ENCODE measurements around the gene HOXB9. TPM values are rescaled to one million over a fixed set of nuclear protein-coding genes. Genes with fewer than 3 reads are reported as not detected.
A peak's percentile ranks its signal among the peaks of the same experiment; 100 is the strongest.

HOXB9 gene
- total RNA-seq, 1 experiment from 2014 or later: 0.24 TPM

DNA sequence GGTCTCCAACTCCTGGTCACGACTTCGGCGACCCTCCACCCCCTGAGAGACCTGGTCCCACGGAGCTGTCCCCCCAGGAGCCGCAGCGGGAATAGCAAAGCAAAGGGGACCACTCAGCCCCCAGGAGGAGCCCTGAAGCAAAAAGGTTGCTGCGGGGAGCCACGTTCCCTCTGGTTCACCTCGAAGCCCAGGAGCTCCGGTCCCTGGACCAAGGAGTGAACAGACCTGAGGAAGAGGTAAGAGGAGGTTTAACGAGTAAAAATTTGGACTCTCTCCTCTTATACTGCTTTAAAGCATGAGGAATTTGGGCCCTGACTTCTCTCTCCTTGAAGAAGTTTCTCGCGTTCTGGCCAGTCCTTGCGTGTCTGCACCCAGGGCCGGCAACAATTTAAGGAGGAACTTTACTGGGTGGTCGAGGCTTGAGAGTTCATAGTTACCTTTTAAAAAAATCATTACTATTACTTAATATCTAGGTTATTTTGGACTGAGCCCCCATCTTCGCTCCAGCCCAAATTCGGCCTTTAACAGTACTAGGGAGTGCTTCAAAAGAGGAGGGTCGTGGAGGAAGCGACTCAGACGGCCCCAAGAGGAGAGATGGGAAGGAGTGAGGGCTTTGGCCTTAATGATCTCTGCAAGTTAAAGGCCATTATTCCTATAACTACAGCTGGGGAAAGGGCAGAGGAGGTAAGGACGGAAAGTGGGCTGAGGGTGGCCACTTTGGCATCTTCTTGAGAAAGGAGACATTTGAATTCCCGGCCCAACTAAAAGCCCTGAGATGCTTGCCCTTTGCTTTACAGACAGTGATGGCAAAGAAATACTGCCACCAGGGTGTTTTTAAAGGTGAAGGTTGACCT lies 16.9 kb upstream of the HOXB9 start:
- peaks cover 100% of the 10 kb centered on the region; the same call in 1 of the 2 replicates for H3K27me3 Mint-ChIP-seq (ENCODE audit: low read depth)

More for the DNA sequence above, 16.9 kb upstream of the HOXB9 start:
- H3K4me3 Mint-ChIP-seq: peak overlapping the region; percentile 56; the same call in 1 of the 2 replicates
- TF ChIP-seq ZNF138 (CRISPR knock-in tag; conservative IDR thresholded peaks at IDR 0.05) (no peak), PRRX2 (CRISPR knock-in tag; IDR thresholded peaks at IDR 0.05) (no peak), ATF1 (CRISPR knock-in tag; IDR thresholded peaks at IDR 0.05) (no peak), ZNF671 (CRISPR knock-in tag; IDR thresholded peaks at IDR 0.05) (no peak), ZNF416 (CRISPR knock-in tag; IDR thresholded peaks at IDR 0.05) (no peak), ZNF423 (CRISPR knock-in tag; IDR thresholded peaks at IDR 0.05) (no peak), HMGA2 (CRISPR knock-in tag; IDR thresholded peaks at IDR 0.05) (no peak), EMX1 (CRISPR knock-in tag; IDR thresholded peaks at IDR 0.05) (no peak), NR1H2 (CRISPR knock-in tag; IDR thresholded peaks at IDR 0.05) (no peak)
- TF ChIP-seq, protein P1, sequence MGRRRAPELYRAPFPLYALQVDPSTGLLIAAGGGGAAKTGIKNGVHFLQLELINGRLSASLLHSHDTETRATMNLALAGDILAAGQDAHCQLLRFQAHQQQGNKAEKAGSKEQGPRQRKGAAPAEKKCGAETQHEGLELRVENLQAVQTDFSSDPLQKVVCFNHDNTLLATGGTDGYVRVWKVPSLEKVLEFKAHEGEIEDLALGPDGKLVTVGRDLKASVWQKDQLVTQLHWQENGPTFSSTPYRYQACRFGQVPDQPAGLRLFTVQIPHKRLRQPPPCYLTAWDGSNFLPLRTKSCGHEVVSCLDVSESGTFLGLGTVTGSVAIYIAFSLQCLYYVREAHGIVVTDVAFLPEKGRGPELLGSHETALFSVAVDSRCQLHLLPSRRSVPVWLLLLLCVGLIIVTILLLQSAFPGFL (CRISPR knock-in tag; IDR thresholded peaks at IDR 0.05; ENCODE audit: borderline replicate concordance): no peak
- TF ChIP-seq, protein P2, sequence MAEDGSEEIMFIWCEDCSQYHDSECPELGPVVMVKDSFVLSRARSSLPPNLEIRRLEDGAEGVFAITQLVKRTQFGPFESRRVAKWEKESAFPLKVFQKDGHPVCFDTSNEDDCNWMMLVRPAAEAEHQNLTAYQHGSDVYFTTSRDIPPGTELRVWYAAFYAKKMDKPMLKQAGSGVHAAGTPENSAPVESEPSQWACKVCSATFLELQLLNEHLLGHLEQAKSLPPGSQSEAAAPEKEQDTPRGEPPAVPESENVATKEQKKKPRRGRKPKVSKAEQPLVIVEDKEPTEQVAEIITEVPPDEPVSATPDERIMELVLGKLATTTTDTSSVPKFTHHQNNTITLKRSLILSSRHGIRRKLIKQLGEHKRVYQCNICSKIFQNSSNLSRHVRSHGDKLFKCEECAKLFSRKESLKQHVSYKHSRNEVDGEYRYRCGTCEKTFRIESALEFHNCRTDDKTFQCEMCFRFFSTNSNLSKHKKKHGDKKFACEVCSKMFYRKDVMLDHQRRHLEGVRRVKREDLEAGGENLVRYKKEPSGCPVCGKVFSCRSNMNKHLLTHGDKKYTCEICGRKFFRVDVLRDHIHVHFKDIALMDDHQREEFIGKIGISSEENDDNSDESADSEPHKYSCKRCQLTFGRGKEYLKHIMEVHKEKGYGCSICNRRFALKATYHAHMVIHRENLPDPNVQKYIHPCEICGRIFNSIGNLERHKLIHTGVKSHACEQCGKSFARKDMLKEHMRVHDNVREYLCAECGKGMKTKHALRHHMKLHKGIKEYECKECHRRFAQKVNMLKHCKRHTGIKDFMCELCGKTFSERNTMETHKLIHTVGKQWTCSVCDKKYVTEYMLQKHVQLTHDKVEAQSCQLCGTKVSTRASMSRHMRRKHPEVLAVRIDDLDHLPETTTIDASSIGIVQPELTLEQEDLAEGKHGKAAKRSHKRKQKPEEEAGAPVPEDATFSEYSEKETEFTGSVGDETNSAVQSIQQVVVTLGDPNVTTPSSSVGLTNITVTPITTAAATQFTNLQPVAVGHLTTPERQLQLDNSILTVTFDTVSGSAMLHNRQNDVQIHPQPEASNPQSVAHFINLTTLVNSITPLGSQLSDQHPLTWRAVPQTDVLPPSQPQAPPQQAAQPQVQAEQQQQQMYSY (CRISPR knock-in tag; IDR thresholded peaks at IDR 0.05): no peak
- TF ChIP-seq, protein P3, sequence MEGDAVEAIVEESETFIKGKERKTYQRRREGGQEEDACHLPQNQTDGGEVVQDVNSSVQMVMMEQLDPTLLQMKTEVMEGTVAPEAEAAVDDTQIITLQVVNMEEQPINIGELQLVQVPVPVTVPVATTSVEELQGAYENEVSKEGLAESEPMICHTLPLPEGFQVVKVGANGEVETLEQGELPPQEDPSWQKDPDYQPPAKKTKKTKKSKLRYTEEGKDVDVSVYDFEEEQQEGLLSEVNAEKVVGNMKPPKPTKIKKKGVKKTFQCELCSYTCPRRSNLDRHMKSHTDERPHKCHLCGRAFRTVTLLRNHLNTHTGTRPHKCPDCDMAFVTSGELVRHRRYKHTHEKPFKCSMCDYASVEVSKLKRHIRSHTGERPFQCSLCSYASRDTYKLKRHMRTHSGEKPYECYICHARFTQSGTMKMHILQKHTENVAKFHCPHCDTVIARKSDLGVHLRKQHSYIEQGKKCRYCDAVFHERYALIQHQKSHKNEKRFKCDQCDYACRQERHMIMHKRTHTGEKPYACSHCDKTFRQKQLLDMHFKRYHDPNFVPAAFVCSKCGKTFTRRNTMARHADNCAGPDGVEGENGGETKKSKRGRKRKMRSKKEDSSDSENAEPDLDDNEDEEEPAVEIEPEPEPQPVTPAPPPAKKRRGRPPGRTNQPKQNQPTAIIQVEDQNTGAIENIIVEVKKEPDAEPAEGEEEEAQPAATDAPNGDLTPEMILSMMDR (IDR thresholded peaks at IDR 0.05): no peak
- TF ChIP-seq, protein P4, sequence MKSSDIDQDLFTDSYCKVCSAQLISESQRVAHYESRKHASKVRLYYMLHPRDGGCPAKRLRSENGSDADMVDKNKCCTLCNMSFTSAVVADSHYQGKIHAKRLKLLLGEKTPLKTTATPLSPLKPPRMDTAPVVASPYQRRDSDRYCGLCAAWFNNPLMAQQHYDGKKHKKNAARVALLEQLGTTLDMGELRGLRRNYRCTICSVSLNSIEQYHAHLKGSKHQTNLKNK (CRISPR knock-in tag; IDR thresholded peaks at IDR 0.05): no peak
- TF ChIP-seq, protein P5, sequence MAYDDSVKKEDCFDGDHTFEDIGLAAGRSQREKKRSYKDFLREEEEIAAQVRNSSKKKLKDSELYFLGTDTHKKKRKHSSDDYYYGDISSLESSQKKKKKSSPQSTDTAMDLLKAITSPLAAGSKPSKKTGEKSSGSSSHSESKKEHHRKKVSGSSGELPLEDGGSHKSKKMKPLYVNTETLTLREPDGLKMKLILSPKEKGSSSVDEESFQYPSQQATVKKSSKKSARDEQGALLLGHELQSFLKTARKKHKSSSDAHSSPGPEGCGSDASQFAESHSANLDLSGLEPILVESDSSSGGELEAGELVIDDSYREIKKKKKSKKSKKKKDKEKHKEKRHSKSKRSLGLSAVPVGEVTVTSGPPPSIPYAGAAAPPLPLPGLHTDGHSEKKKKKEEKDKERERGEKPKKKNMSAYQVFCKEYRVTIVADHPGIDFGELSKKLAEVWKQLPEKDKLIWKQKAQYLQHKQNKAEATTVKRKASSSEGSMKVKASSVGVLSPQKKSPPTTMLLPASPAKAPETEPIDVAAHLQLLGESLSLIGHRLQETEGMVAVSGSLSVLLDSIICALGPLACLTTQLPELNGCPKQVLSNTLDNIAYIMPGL (CRISPR knock-in tag; IDR thresholded peaks at IDR 0.05): no peak
- TF ChIP-seq, protein P6, sequence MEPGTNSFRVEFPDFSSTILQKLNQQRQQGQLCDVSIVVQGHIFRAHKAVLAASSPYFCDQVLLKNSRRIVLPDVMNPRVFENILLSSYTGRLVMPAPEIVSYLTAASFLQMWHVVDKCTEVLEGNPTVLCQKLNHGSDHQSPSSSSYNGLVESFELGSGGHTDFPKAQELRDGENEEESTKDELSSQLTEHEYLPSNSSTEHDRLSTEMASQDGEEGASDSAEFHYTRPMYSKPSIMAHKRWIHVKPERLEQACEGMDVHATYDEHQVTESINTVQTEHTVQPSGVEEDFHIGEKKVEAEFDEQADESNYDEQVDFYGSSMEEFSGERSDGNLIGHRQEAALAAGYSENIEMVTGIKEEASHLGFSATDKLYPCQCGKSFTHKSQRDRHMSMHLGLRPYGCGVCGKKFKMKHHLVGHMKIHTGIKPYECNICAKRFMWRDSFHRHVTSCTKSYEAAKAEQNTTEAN (CRISPR knock-in tag; IDR thresholded peaks at IDR 0.05): no peak
- TF ChIP-seq, protein P7, sequence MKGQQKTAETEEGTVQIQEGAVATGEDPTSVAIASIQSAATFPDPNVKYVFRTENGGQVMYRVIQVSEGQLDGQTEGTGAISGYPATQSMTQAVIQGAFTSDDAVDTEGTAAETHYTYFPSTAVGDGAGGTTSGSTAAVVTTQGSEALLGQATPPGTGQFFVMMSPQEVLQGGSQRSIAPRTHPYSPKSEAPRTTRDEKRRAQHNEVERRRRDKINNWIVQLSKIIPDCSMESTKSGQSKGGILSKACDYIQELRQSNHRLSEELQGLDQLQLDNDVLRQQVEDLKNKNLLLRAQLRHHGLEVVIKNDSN (CRISPR knock-in tag; IDR thresholded peaks at IDR 0.05): no peak
- H3K4me1 Mint-ChIP-seq: peaks cover 31% of the 10 kb centered on the region
- CTCF ChIA-PET: interaction anchor here (0.9 to 3.4 kb wide), 10 partner anchors 10 to 236 kb away, joined by 3 to 19 read pairs (median 6); partner anchors contain the start of gene HOXB9
- H3K27ac Mint-ChIP-seq: no peak overlapping the region
- no peak for ATAC-seq
- no peak for DNase-seq (ENCODE audit: low spot score)
- no peaks in the 10 kb centered on the region for H3K9me3 Mint-ChIP-seq
- POLR2A ChIA-PET: no interaction called here
- no peaks in the 10 kb centered on the region for H3K36me3 Mint-ChIP-seq

Measured in WTC11 (cell line).